ENCODE measurements around the gene TUBB1. TPM values are rescaled to one million over a fixed set of nuclear protein-coding genes. Genes with fewer than 3 reads are reported as not detected.

The TUBB1 gene
- total and polyA plus RNA-seq, 3 donors from 2014 or later = 0.25 to 1.3 (median 0.55) TPM

GRCh38 chr20:59000326-59000725 is 18.9 kb upstream of the TUBB1 start:
- TF ChIP-seq POLR2A (IDR thresholded peaks at IDR 0.05) (no peak), CTCF (IDR thresholded peaks at IDR 0.05) (no peak)
- no peak for DNase-seq
- no peak overlapping the region for H3K4me3 ChIP-seq
- H3K4me1 ChIP-seq = no peaks in the 10 kb centered on the region
- WGBS, 2 donors = 64 to 82% methylated on average over 1 to 3 of the region's 3 CpGs
- no peaks in the 10 kb centered on the region for H3K27me3 ChIP-seq
- H3K9me3 ChIP-seq = no peaks in the 10 kb centered on the region
- no peak overlapping the region for H3K27ac ChIP-seq
- H3K36me3 ChIP-seq (ENCODE audit: low read depth, missing control alignments) = no peaks in the 10 kb centered on the region
- intact Hi-C loops (cut with DNase I; ENCODE audit: low total_unique reads) = no loop called here

GRCh38 chr20:59001068-59001448 is 18.2 kb upstream of the TUBB1 start:
- Histone ChIP-seq H3K27ac (no peak overlapping the region), H3K9me3 (no peaks in the 10 kb centered on the region), H3K36me3 (ENCODE audit: low read depth, missing control alignments) (no peaks in the 10 kb centered on the region), H3K4me1 (peaks cover 2% of the 10 kb centered on the region), H3K27me3 (no peaks in the 10 kb centered on the region), H3K4me3 (no peak overlapping the region)
- intact Hi-C loops (cut with DNase I; ENCODE audit: low total_unique reads) = no loop called here
- DNase-seq = no peak
- no peak for TF ChIP-seq POLR2A (IDR thresholded peaks at IDR 0.05)
- WGBS, 2 donors = 88 to 91% methylated on average over 12 to 13 of the region's 13 CpGs

DNA sequence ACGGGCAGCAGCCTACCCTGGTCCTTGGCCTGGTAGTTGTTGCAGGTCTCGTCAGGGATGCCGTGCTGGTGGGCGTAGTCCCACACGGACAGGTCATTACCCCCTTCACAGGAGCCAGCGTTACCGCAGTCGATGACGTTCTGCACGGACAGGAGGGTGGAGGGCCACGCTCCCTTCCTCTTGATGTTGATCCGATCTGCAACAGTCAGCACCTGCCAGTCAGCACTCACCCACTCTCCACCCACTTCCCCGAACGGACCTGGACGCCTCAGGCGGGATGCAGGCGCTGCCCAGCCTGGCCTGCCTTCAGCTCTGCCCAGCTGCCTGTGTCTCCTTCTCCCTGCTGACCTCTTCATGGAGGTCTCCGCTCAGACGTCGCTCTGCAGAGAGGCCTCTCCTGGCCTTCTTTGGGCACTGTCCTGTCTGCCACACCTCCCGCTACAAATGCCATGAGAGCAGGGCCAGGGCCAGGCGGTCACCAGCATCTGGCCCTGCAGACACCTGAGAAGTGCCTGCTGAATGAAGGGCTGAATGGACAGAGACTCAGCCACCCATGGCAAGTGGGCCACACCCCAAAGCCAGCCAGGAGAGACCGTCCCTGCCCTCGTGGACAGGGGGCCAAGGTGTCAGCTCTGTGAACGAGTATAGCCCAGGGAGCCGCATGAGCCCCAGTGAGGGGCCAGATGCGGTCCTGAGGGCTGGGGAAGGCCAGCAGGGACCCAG is 17.6 kb upstream of the TUBB1 start:
- Histone ChIP-seq H3K4me1 (peaks cover 8% of the 10 kb centered on the region), H3K4me3 (no peak overlapping the region), H3K9me3 (no peaks in the 10 kb centered on the region), H3K27me3 (no peaks in the 10 kb centered on the region), H3K27ac (no peak overlapping the region), H3K36me3 (ENCODE audit: low read depth, missing control alignments) (no peaks in the 10 kb centered on the region)
- WGBS, 2 donors = 90 to 92% methylated on average over 14 to 27 of the region's 27 CpGs
- TF ChIP-seq CTCF (IDR thresholded peaks at IDR 0.05) (no peak), POLR2A (IDR thresholded peaks at IDR 0.05) (no peak)
- DNase-seq = no peak
- intact Hi-C loops (cut with DNase I; ENCODE audit: low total_unique reads) = no loop called here

GRCh38 chr20:59002388-59002787 is 16.8 kb upstream of the TUBB1 start:
- H3K4me3 ChIP-seq = no peak overlapping the region
- H3K27ac ChIP-seq = no peak overlapping the region
- H3K9me3 ChIP-seq = no peaks in the 10 kb centered on the region
- WGBS, 2 donors = 95% methylated on average over 7 of the region's 8 CpGs
- no peaks in the 10 kb centered on the region for H3K36me3 ChIP-seq (ENCODE audit: low read depth, missing control alignments)
- intact Hi-C loops (cut with DNase I; ENCODE audit: low total_unique reads) = no loop called here
- DNase-seq = no peak
- peaks cover 9% of the 10 kb centered on the region for H3K4me1 ChIP-seq
- TF ChIP-seq POLR2A (IDR thresholded peaks at IDR 0.05) (no peak), CTCF (IDR thresholded peaks at IDR 0.05) (no peak)
- H3K27me3 ChIP-seq = no peaks in the 10 kb centered on the region

DNA sequence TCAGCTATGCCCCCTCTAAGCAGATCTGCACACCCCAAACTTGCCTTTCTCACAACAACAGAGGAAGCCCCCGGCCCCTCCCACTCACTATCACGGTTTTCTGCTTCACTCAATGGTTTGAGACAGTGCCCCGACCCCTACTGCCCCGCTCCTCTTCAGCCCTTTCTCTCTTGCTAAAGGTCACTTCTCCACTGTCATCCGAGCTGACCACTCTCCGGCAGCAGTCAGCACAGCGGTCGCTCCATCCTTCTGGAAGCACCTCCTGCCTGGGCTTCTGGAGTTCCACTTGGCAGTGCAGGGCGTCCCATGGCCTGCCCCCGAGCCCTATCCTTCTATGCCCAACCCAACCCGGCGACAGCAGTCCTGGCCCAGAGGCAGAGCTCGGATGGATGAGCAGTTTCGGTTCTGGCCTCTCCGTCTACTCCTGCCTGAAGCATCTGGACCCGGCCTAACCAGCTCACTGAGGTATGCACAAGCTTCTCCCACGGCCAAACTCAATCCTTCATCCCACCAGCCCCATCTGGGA is 16.3 kb upstream of the TUBB1 start:
- Histone ChIP-seq H3K4me1 (peaks cover 9% of the 10 kb centered on the region), H3K27me3 (no peaks in the 10 kb centered on the region), H3K9me3 (no peaks in the 10 kb centered on the region), H3K4me3 (no peak overlapping the region), H3K36me3 (ENCODE audit: low read depth, missing control alignments) (no peaks in the 10 kb centered on the region), H3K27ac (no peak overlapping the region)
- WGBS, 2 donors = 85 to 90% methylated on average over 17 of the region's 17 CpGs
- no peak for DNase-seq
- TF ChIP-seq POLR2A (IDR thresholded peaks at IDR 0.05) (no peak), CTCF (IDR thresholded peaks at IDR 0.05) (no peak)
- intact Hi-C loops (cut with DNase I; ENCODE audit: low total_unique reads) = no loop called here

Measured in testis (tissue), 3 donors.